Suprapubic skin (tissue), 4 donors: ENCODE results near the gene ARHGAP32.

ENCODE experiments used
- EP300 ChIP-seq: sonication (generic); formaldehyde crosslinking; IDR thresholded peaks from one replicate; pipeline ENCODE4 v1.6.1; 2017; ENCODE audit warnings: antibody characterized with exemption
- POLR2A ChIP-seq, 2 donors: fragments of 450-650 bp; IDR thresholded peaks; one replicate each; pipeline ENCODE4 v1.6.1; 2017; ENCODE audit warnings: antibody characterized with exemption in 2 of 2, mild to moderate bottlenecking in 2 of 2, moderate library complexity in 2 of 2
- POLR2AphosphoS5 ChIP-seq, 3 donors: sonication (generic); formaldehyde crosslinking; IDR thresholded peaks; one replicate each; pipeline ENCODE4 v1.6.1; 2017; ENCODE audit warnings: antibody characterized with exemption in 3 of 3
- TF ChIP-seq, protein P1 (sequence below), 2 donors: fragments of 200-600 bp in 1 of 2; fragments of 450-650 bp in 1 of 2; sonication (generic) in 1 of 2; IDR thresholded peaks; one replicate each; pipeline ENCODE4 v1.5.1; 2016 to 2019; ENCODE audit warnings: antibody characterized with exemption in 2 of 2, mild to moderate bottlenecking in 1 of 2, moderate library complexity in 1 of 2

DNA sequence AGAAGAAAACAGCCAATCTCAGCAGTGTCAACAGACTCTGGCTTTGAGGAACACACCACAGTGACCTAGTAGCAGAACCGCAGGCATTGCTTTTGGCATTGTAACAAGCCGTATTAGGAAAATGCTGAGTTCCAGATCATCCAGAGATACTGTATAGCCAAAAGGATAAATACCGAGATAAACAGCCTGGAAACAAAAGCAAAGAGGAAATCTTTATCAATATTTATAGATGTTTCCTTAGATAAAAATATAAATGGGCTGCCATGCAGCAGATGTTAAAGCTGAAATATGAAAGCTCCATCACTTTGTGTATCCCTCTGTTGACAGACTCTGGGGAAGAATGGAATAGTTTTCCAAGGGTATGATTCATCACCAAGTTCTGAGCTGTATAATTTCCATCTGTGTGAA, 150.5 kb downstream of the ARHGAP32 start:
- TF ChIP-seq, protein P1, sequence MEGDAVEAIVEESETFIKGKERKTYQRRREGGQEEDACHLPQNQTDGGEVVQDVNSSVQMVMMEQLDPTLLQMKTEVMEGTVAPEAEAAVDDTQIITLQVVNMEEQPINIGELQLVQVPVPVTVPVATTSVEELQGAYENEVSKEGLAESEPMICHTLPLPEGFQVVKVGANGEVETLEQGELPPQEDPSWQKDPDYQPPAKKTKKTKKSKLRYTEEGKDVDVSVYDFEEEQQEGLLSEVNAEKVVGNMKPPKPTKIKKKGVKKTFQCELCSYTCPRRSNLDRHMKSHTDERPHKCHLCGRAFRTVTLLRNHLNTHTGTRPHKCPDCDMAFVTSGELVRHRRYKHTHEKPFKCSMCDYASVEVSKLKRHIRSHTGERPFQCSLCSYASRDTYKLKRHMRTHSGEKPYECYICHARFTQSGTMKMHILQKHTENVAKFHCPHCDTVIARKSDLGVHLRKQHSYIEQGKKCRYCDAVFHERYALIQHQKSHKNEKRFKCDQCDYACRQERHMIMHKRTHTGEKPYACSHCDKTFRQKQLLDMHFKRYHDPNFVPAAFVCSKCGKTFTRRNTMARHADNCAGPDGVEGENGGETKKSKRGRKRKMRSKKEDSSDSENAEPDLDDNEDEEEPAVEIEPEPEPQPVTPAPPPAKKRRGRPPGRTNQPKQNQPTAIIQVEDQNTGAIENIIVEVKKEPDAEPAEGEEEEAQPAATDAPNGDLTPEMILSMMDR (IDR thresholded peaks at IDR 0.05) = no peak
- no peak for TF ChIP-seq POLR2A (IDR thresholded peaks at IDR 0.05)
- no peak for TF ChIP-seq POLR2AphosphoS5 (IDR thresholded peaks at IDR 0.05)
- no peak for TF ChIP-seq EP300
